ENCODE measurements around the gene CORO1C. TPM values are rescaled to one million over a fixed set of nuclear protein-coding genes. Genes with fewer than 3 reads are reported as not detected.
A peak's percentile ranks its signal among the peaks of the same experiment; 100 is the strongest.

Gene CORO1C
- total and polyA plus RNA-seq, 4 donors: 23.2 to 58.6 (median 41.9) TPM

DNA sequence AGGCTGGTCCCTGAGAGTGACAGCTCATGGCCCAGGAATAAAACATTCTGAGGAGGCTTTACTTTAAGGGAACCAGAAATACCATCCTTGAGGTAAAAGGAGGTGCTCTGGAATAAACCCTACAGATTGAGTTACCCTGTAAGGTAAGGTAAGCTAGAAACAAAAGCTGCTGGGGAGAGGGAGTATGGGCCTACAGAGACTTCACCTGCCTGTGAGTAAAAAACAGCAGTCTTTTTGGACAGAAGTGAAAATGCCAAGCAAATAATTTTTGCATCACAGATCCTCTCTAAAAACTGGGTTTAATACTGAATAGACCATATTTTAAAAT lies 41.2 kb downstream of the CORO1C start:
- Histone ChIP-seq H3K9ac (ENCODE audit: low read depth in 1 of 2, low read length in 2 of 2) (peak overlapping the region in 1 of 2 donors; percentile 38), H3K4me3 (ENCODE audit: low read depth in 1 of 3, low read length in 3 of 3) (no peak overlapping the region)

DNA sequence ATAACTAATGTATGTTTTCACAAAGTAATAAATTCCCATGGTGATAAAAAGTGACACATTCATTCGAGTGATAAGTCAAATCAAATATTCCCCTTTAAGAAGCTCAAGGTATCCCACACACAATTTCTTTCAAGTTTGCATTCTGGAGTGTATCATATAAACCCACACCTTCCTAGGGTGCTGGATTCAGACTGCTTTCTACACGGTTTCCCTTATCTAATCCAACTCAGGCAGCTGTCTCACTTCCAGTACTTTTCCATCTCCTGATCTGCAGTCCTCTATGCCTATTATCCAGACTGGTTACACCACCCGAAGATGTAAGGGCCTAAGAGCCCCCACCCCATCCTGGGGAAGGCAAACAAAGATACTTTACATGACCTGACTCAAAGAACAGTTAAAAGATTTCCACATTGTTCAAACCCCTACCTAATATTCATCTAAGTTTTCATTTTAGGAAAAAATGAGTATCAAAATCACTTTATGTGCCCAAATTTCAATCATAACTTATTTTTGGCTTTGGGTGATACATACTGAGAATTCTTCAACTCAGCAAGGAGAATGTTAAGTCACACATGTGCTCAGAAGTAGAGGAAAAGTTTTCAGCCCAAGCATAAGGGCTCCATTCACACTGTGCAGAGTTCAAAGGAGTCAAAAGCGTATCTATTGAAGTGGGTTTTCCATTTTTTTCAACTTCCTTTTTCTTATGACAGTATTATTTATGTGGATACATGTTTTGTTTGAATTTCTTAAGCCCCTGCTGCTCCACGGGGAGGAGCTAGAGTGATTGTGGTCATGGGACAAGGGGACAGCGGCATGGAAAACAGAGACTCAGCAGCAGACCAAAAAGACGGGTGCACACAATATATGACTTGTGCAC lies 41.8 kb downstream of the CORO1C start:
- H3K27ac ChIP-seq (ENCODE audit: low read depth in 1 of 2, low read length in 2 of 2): peak overlapping the region; percentile 71 to 78
- DNase-seq (ENCODE audit: low spot score): peak; percentile 59
- 61% methylated on average over 7 of the region's 7 CpGs for WGBS
- no peak overlapping the region for H3K4me3 ChIP-seq (ENCODE audit: low read depth in 1 of 3, low read length in 3 of 3)
- H3K9me3 ChIP-seq (ENCODE audit: control insufficient read depth in 4 of 4, low read length in 3 of 4): no peaks in the 10 kb centered on the region
- no peaks in the 10 kb centered on the region for H3K27me3 ChIP-seq (ENCODE audit: control insufficient read depth in 4 of 4, insufficient read depth in 4 of 4, low read length in 3 of 4)
- peak; percentile 40 for TF ChIP-seq NR2F2 (IDR thresholded peaks at IDR 0.05)
- no peak for TF ChIP-seq FOXA1 (IDR thresholded peaks at IDR 0.05)
- TF ChIP-seq, protein P1, sequence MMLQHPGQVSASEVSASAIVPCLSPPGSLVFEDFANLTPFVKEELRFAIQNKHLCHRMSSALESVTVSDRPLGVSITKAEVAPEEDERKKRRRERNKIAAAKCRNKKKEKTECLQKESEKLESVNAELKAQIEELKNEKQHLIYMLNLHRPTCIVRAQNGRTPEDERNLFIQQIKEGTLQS (IDR thresholded peaks at IDR 0.05): no peak
- TF ChIP-seq RAD21 (IDR thresholded peaks at IDR 0.05): peak; percentile 34 to 53
- TF ChIP-seq, protein P2, sequence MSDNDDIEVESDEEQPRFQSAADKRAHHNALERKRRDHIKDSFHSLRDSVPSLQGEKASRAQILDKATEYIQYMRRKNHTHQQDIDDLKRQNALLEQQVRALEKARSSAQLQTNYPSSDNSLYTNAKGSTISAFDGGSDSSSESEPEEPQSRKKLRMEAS (IDR thresholded peaks at IDR 0.05): no peak
- TF ChIP-seq JUND (IDR thresholded peaks at IDR 0.05): no peak
- peak overlapping the region in 1 of 2 donors; percentile 38 for H3K9ac ChIP-seq (ENCODE audit: low read depth in 1 of 2, low read length in 2 of 2)
- peaks cover 0 to 2% (median 0%) of the 10 kb centered on the region in 4 donors for H3K36me3 ChIP-seq (ENCODE audit: control insufficient read depth in 4 of 4, insufficient read depth in 3 of 4, low read depth in 1 of 4, low read length in 3 of 4)
- H3K4me1 ChIP-seq (ENCODE audit: control insufficient read depth in 4 of 4, insufficient read depth in 4 of 4, low read length in 3 of 4): peaks cover 0 to 20% (median 13%) of the 10 kb centered on the region in 4 donors

More for the DNA sequence above, 41.2 kb downstream of the CORO1C start:
- H3K27ac ChIP-seq (ENCODE audit: low read depth in 1 of 2, low read length in 2 of 2): peak overlapping the region; percentile 71 to 78
- H3K4me1 ChIP-seq (ENCODE audit: control insufficient read depth in 4 of 4, insufficient read depth in 4 of 4, low read length in 3 of 4): peaks cover 0 to 20% (median 13%) of the 10 kb centered on the region in 4 donors
- no peak for DNase-seq (ENCODE audit: low spot score)
- H3K36me3 ChIP-seq (ENCODE audit: control insufficient read depth in 4 of 4, insufficient read depth in 3 of 4, low read depth in 1 of 4, low read length in 3 of 4): peaks cover 2 to 3% (median 2%) of the 10 kb centered on the region in 4 donors
- no peaks in the 10 kb centered on the region for H3K27me3 ChIP-seq (ENCODE audit: control insufficient read depth in 4 of 4, insufficient read depth in 4 of 4, low read length in 3 of 4)
- no peak for TF ChIP-seq NR2F2 (IDR thresholded peaks at IDR 0.05)
- TF ChIP-seq RAD21 (IDR thresholded peaks at IDR 0.05): no peak
- TF ChIP-seq, protein P3, sequence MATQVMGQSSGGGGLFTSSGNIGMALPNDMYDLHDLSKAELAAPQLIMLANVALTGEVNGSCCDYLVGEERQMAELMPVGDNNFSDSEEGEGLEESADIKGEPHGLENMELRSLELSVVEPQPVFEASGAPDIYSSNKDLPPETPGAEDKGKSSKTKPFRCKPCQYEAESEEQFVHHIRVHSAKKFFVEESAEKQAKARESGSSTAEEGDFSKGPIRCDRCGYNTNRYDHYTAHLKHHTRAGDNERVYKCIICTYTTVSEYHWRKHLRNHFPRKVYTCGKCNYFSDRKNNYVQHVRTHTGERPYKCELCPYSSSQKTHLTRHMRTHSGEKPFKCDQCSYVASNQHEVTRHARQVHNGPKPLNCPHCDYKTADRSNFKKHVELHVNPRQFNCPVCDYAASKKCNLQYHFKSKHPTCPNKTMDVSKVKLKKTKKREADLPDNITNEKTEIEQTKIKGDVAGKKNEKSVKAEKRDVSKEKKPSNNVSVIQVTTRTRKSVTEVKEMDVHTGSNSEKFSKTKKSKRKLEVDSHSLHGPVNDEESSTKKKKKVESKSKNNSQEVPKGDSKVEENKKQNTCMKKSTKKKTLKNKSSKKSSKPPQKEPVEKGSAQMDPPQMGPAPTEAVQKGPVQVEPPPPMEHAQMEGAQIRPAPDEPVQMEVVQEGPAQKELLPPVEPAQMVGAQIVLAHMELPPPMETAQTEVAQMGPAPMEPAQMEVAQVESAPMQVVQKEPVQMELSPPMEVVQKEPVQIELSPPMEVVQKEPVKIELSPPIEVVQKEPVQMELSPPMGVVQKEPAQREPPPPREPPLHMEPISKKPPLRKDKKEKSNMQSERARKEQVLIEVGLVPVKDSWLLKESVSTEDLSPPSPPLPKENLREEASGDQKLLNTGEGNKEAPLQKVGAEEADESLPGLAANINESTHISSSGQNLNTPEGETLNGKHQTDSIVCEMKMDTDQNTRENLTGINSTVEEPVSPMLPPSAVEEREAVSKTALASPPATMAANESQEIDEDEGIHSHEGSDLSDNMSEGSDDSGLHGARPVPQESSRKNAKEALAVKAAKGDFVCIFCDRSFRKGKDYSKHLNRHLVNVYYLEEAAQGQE (IDR thresholded peaks at IDR 0.05): no peak
- TF ChIP-seq, protein P4, sequence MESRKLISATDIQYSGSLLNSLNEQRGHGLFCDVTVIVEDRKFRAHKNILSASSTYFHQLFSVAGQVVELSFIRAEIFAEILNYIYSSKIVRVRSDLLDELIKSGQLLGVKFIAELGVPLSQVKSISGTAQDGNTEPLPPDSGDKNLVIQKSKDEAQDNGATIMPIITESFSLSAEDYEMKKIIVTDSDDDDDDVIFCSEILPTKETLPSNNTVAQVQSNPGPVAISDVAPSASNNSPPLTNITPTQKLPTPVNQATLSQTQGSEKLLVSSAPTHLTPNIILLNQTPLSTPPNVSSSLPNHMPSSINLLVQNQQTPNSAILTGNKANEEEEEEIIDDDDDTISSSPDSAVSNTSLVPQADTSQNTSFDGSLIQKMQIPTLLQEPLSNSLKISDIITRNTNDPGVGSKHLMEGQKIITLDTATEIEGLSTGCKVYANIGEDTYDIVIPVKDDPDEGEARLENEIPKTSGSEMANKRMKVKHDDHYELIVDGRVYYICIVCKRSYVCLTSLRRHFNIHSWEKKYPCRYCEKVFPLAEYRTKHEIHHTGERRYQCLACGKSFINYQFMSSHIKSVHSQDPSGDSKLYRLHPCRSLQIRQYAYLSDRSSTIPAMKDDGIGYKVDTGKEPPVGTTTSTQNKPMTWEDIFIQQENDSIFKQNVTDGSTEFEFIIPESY (IDR thresholded peaks at IDR 0.05): no peak
- TF ChIP-seq GABPA (IDR thresholded peaks at IDR 0.05 in 1 of 2, conservative IDR thresholded peaks at IDR 0.05 in 1 of 2): no peak
- TF ChIP-seq SP1 (IDR thresholded peaks at IDR 0.05): no peak
- no peak for TF ChIP-seq FOXA2 (IDR thresholded peaks at IDR 0.05)
- TF ChIP-seq, protein P2 (IDR thresholded peaks at IDR 0.05): no peak
- TF ChIP-seq FOXA1 (IDR thresholded peaks at IDR 0.05): no peak
- no peak for TF ChIP-seq HNF4A (conservative IDR thresholded peaks at IDR 0.05)
- TF ChIP-seq, protein P1 (IDR thresholded peaks at IDR 0.05): no peak
- no peak for TF ChIP-seq RXRA (IDR thresholded peaks at IDR 0.05)
- TF ChIP-seq TAF1 (conservative IDR thresholded peaks at IDR 0.05): no peak
- TF ChIP-seq HNF4G (IDR thresholded peaks at IDR 0.05): no peak
- no peak for TF ChIP-seq JUND (IDR thresholded peaks at IDR 0.05)
- no peak for TF ChIP-seq EGR1 (IDR thresholded peaks at IDR 0.05; ENCODE audit: low read depth in 2 of 2)
- H3K9me3 ChIP-seq (ENCODE audit: control insufficient read depth in 4 of 4, low read length in 3 of 4): no peaks in the 10 kb centered on the region

All from liver (tissue), 9 donors.